Stimulated activated CD4-positive, alpha-beta T cell treated with anti-CD3 and anti-CD28 coated beads, Interleukin-4, amount 100 ng/mL, for 1 hour (primary cell): Measurements from ENCODE around the gene PHOSPHO2.
A peak's percentile ranks its signal among the peaks of the same experiment; 100 is the strongest.

Experiments
- DNase-seq: peaks from one replicate; pipeline ENCODE4 v3.0.0-alpha.2; 2020

Gene PHOSPHO2

GRCh38 chr2:169694113-169694893 lies at the start of gene PHOSPHO2, which contains the start of gene CFAP210:
PHOSPHO2 (plus strand) TSS chr2:169694469; CDS start chr2:169700972, 6,503 bp downstream.
CFAP210 (minus strand) TSS chr2:169694405; CDS start chr2:169694327, 78 bp downstream.
- DNase-seq, result peak; percentile 99

- no peak for DNase-seq
Observed at GRCh38 chr2:169647496-169647895, 46.8 kb upstream of the PHOSPHO2 start.

- DNase-seq, result no peak
Observed at GRCh38 chr2:169649278-169649677, 45.0 kb upstream of the PHOSPHO2 start.

GRCh38 chr2:169653636-169654035 lies 40.6 kb upstream of the PHOSPHO2 start:
- no peak for DNase-seq

- DNase-seq, result no peak
Observed at GRCh38 chr2:169656164-169656563, 38.1 kb upstream of the PHOSPHO2 start.

- DNase-seq, result no peak
Observed at GRCh38 chr2:169658877-169659276, 35.4 kb upstream of the PHOSPHO2 start.

- DNase-seq, result no peak
Observed at GRCh38 chr2:169659320-169659719, 34.9 kb upstream of the PHOSPHO2 start.

- DNase-seq, result no peak
Observed at GRCh38 chr2:169661265-169661664, 33.0 kb upstream of the PHOSPHO2 start.

GRCh38 chr2:169662744-169663143 lies 31.5 kb upstream of the PHOSPHO2 start:
- no peak for DNase-seq

- DNase-seq, result no peak
Observed at GRCh38 chr2:169663247-169663646, 31.0 kb upstream of the PHOSPHO2 start.

GRCh38 chr2:169664600-169664977 lies 29.7 kb upstream of the PHOSPHO2 start:
- no peak for DNase-seq

GRCh38 chr2:169664978-169665930 lies 29.0 kb upstream of the PHOSPHO2 start:
- DNase-seq, result no peak

GRCh38 chr2:169667583-169667982 lies 26.7 kb upstream of the PHOSPHO2 start:
- DNase-seq, result no peak

GRCh38 chr2:169670215-169670651 lies 24.0 kb upstream of the PHOSPHO2 start:
- no peak for DNase-seq

GRCh38 chr2:169670937-169671336 lies 23.3 kb upstream of the PHOSPHO2 start:
- DNase-seq, result no peak

GRCh38 chr2:169672406-169672805 lies 21.9 kb upstream of the PHOSPHO2 start:
- no peak for DNase-seq

GRCh38 chr2:169673106-169673505 lies 21.2 kb upstream of the PHOSPHO2 start:
- DNase-seq, result no peak

GRCh38 chr2:169673921-169674320 lies 20.3 kb upstream of the PHOSPHO2 start:
- DNase-seq, result no peak

GRCh38 chr2:169676357-169676756 lies 17.9 kb upstream of the PHOSPHO2 start:
- DNase-seq, result no peak

- DNase-seq, result no peak
Observed at GRCh38 chr2:169676850-169677249, 17.4 kb upstream of the PHOSPHO2 start.

- no peak for DNase-seq
Observed at GRCh38 chr2:169683054-169683424, 11.2 kb upstream of the PHOSPHO2 start.

- DNase-seq, result no peak
Observed at GRCh38 chr2:169683425-169684134, 10.7 kb upstream of the PHOSPHO2 start.

- no peak for DNase-seq
Observed at GRCh38 chr2:169684135-169684565, 10.1 kb upstream of the PHOSPHO2 start.
